Ascending aorta (tissue), 2 donors: Measurements from ENCODE around the gene TXNRD3. TPM values are rescaled to one million over a fixed set of nuclear protein-coding genes. Genes with fewer than 3 reads are reported as not detected.

Experiments
- DNase-seq, 2 donors: peaks; one replicate each; pipeline ENCODE4 v3.0.0-alpha.2; 2019; ENCODE audit warnings: low spot score in 2 of 2
- H3K27ac ChIP-seq, 2 donors: fragments of 200-600 bp; sonication (generic); one replicate each; pipeline ENCODE4 v1.5.1; 2016 to 2017; ENCODE audit warnings: mild to moderate bottlenecking in 1 of 2
- H3K27me3 ChIP-seq: fragments of 200-600 bp; sonication (generic); one replicate; pipeline ENCODE4 v1.5.1; 2017
- H3K36me3 ChIP-seq, 2 donors: fragments of 200-600 bp; sonication (generic); one replicate each; pipeline ENCODE4 v1.5.1; 2016
- H3K4me1 ChIP-seq, 2 donors: fragments of 200-600 bp; sonication (generic); one replicate each; pipeline ENCODE4 v1.5.1; 2016 to 2017; ENCODE audit warnings: mild to moderate bottlenecking in 1 of 2
- H3K4me3 ChIP-seq, 2 donors: fragments of 200-600 bp; sonication (generic); one replicate each; pipeline ENCODE4 v1.5.1; 2016 to 2017; ENCODE audit warnings: mild to moderate bottlenecking in 1 of 2
- H3K9me3 ChIP-seq, 2 donors: fragments of 200-600 bp; sonication (generic); one replicate each; pipeline ENCODE4 v1.5.1; 2016
- intact Hi-C: fragments of 100-400 bp; cut with DNase I; formaldehyde crosslinking; loops from one replicate; pipeline ENCODE4 v1.15.1; 2023
- total RNA-seq: library from RNA; depleted of rRNA; stranded (reverse); fragments of >200 nt; gene quantifications from one replicate; pipeline ENCODE4 v1.1.0, GENCODE V29; 2016
- TF ChIP-seq, protein P1 (sequence below), 3 experiments: fragments of 200-600 bp in 2 of 3; fragments of 450-650 bp in 1 of 3; sonication (generic) in 2 of 3; IDR thresholded peaks; one replicate each; pipeline ENCODE4 v1.5.1; 2016 to 2019; ENCODE audit warnings: antibody characterized with exemption in 3 of 3, mild to moderate bottlenecking in 1 of 3, moderate library complexity in 1 of 3

The TXNRD3 gene
- total RNA-seq, 1 donor from 2014 or later = 18.9 TPM

DNA sequence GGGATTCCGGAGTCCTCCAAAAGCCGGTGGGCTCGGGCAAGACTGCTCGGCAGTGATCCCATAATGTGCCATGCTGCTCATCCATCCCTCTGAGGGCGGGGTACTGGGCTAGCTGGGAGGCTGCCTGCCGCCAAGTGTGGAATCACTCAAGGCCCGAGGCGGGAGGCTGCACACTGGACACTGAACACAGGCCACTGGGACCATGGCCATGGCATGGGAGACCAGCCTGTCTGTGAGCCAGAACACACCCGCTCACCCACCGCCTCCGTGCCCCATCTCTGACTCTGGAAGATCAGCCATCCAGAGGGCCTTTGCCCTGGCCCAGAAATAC is 97.5 kb downstream of the TXNRD3 start:
- no peak overlapping the region for H3K27ac ChIP-seq
- intact Hi-C loops = no loop called here
- H3K27me3 ChIP-seq = no peaks in the 10 kb centered on the region
- TF ChIP-seq, protein P1, sequence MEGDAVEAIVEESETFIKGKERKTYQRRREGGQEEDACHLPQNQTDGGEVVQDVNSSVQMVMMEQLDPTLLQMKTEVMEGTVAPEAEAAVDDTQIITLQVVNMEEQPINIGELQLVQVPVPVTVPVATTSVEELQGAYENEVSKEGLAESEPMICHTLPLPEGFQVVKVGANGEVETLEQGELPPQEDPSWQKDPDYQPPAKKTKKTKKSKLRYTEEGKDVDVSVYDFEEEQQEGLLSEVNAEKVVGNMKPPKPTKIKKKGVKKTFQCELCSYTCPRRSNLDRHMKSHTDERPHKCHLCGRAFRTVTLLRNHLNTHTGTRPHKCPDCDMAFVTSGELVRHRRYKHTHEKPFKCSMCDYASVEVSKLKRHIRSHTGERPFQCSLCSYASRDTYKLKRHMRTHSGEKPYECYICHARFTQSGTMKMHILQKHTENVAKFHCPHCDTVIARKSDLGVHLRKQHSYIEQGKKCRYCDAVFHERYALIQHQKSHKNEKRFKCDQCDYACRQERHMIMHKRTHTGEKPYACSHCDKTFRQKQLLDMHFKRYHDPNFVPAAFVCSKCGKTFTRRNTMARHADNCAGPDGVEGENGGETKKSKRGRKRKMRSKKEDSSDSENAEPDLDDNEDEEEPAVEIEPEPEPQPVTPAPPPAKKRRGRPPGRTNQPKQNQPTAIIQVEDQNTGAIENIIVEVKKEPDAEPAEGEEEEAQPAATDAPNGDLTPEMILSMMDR (IDR thresholded peaks at IDR 0.05) = no peak
- H3K4me3 ChIP-seq = no peak overlapping the region
- H3K4me1 ChIP-seq = no peaks in the 10 kb centered on the region
- H3K36me3 ChIP-seq = no peaks in the 10 kb centered on the region
- peak in 1 of 2 donors; percentile 44 for DNase-seq
- H3K9me3 ChIP-seq = no peaks in the 10 kb centered on the region

Other genes with a start within 250 kb of the TXNRD3 start
- gene ZXDC, start 179.2 kb downstream of the TXNRD3 start, total RNA-seq = 74.4 TPM
- gene UROC1, start 137.4 kb downstream of the TXNRD3 start, total RNA-seq = not detected
- not detected for gene CHST13, start 131.0 kb downstream of the TXNRD3 start, total RNA-seq
- not detected for gene C3orf22, start 96.2 kb downstream of the TXNRD3 start, total RNA-seq
- gene CHCHD6, start 49.1 kb upstream of the TXNRD3 start, total RNA-seq = 1.2 TPM